ENCODE measurements around the gene FAM98C. TPM values are rescaled to one million over a fixed set of nuclear protein-coding genes. Genes with fewer than 3 reads are reported as not detected.

The FAM98C gene
- total RNA-seq, 1 experiment from 2014 or later, result 18.8 TPM

- peaks cover 3% of the 10 kb centered on the region for H3K36me3 Mint-ChIP-seq (ENCODE audit: insufficient read depth, unreplicated experiment)
- no peaks in the 10 kb centered on the region for H3K4me1 Mint-ChIP-seq (ENCODE audit: insufficient read depth, unreplicated experiment)
- no peak overlapping the region for H3K27ac Mint-ChIP-seq (ENCODE audit: low read depth, unreplicated experiment)
- ChIA-PET CTCF (interaction anchor here (1.1 kb wide), 1 partner anchor 34 kb away, joined by 3 read pairs; the partner anchor contains the start of gene CATSPERG), POLR2A (no interaction called here)
- no peak overlapping the region for H3K4me3 Mint-ChIP-seq (ENCODE audit: unreplicated experiment)
- no peaks in the 10 kb centered on the region for H3K9me3 Mint-ChIP-seq (ENCODE audit: unreplicated experiment)
- intact Hi-C loops (cut with micrococcal nuclease), result no loop called here
- TF ChIP-seq CTCF (IDR thresholded peaks at IDR 0.05; ENCODE audit: unreplicated experiment), result no peak
- DNase-seq (ENCODE audit: unreplicated experiment), result no peak
- no TSS peak for BruUV-seq (replicated peaks)
- H3K27me3 Mint-ChIP-seq (ENCODE audit: insufficient read depth, unreplicated experiment), result no peaks in the 10 kb centered on the region
These were observed 33.3 kb upstream of the FAM98C start for GRCh38 chr19:38369584-38369983.

- ChIA-PET POLR2A (interaction anchor here (0.6 kb wide), 1 partner anchor 1034 kb away, joined by 3 read pairs; no protein-coding TSS in a partner anchor), CTCF (interaction anchor here (0.6 kb wide), 1 partner anchor 145 kb away, joined by 3 read pairs; no protein-coding TSS in a partner anchor)
- Mint-ChIP-seq H3K4me3 (ENCODE audit: unreplicated experiment) (no peak overlapping the region), H3K36me3 (ENCODE audit: insufficient read depth, unreplicated experiment) (peaks cover 7% of the 10 kb centered on the region), H3K9me3 (ENCODE audit: unreplicated experiment) (no peaks in the 10 kb centered on the region), H3K27ac (ENCODE audit: low read depth, unreplicated experiment) (no peak overlapping the region), H3K27me3 (ENCODE audit: insufficient read depth, unreplicated experiment) (no peaks in the 10 kb centered on the region), H3K4me1 (ENCODE audit: insufficient read depth, unreplicated experiment) (peaks cover 3% of the 10 kb centered on the region)
- BruUV-seq (replicated peaks), result no TSS peak
- TF ChIP-seq CTCF (IDR thresholded peaks at IDR 0.05; ENCODE audit: unreplicated experiment), result no peak
- intact Hi-C loops (cut with micrococcal nuclease), result no loop called here
- DNase-seq (ENCODE audit: unreplicated experiment), result no peak
These were observed 32.6 kb upstream of the FAM98C start for GRCh38 chr19:38370299-38370698.

- ChIA-PET CTCF (interaction anchor here (0.5 to 0.6 kb wide), 4 partner anchors 107 to 474 kb away, joined by 3 to 5 read pairs (median 3); partner anchors contain the start of gene SPINT2), POLR2A (interaction anchor here (0.6 kb wide), 1 partner anchor 1033 kb away, joined by 3 read pairs; no protein-coding TSS in a partner anchor)
- H3K36me3 Mint-ChIP-seq (ENCODE audit: insufficient read depth, unreplicated experiment), result peaks cover 7% of the 10 kb centered on the region
- H3K9me3 Mint-ChIP-seq (ENCODE audit: unreplicated experiment), result no peaks in the 10 kb centered on the region
- no peak for TF ChIP-seq CTCF (IDR thresholded peaks at IDR 0.05; ENCODE audit: unreplicated experiment)
- peak; percentile 39 for DNase-seq (ENCODE audit: unreplicated experiment)
- no TSS peak for BruUV-seq (replicated peaks)
- H3K27ac Mint-ChIP-seq (ENCODE audit: low read depth, unreplicated experiment), result no peak overlapping the region
- H3K4me1 Mint-ChIP-seq (ENCODE audit: insufficient read depth, unreplicated experiment), result peaks cover 11% of the 10 kb centered on the region
- H3K4me3 Mint-ChIP-seq (ENCODE audit: unreplicated experiment), result no peak overlapping the region
- H3K27me3 Mint-ChIP-seq (ENCODE audit: insufficient read depth, unreplicated experiment), result no peaks in the 10 kb centered on the region
- intact Hi-C loops (cut with micrococcal nuclease), result no loop called here
These were observed 31.8 kb upstream of the FAM98C start for GRCh38 chr19:38371081-38371480.

- no peaks in the 10 kb centered on the region for H3K9me3 Mint-ChIP-seq (ENCODE audit: unreplicated experiment)
- DNase-seq (ENCODE audit: unreplicated experiment), result no peak
- H3K4me3 Mint-ChIP-seq (ENCODE audit: unreplicated experiment), result peak overlapping the region; percentile 84
- H3K36me3 Mint-ChIP-seq (ENCODE audit: insufficient read depth, unreplicated experiment), result peaks cover 26% of the 10 kb centered on the region
- CTCF ChIA-PET, result interaction anchor here (0.6 to 1.4 kb wide), 14 partner anchors 16 to 406 kb away, joined by 3 to 12 read pairs (median 4); partner anchors contain the start of genes CATSPERG, FAM98C and KCNK6
- peaks cover 19% of the 10 kb centered on the region for H3K4me1 Mint-ChIP-seq (ENCODE audit: insufficient read depth, unreplicated experiment)
- TSS peak; percentile 50 for BruUV-seq (replicated peaks)
- H3K27me3 Mint-ChIP-seq (ENCODE audit: insufficient read depth, unreplicated experiment), result no peaks in the 10 kb centered on the region
- peak overlapping the region; percentile 98 for H3K27ac Mint-ChIP-seq (ENCODE audit: low read depth, unreplicated experiment)
- POLR2A ChIA-PET, result interaction anchor here (0.6 to 3.8 kb wide), 29 partner anchors 9 to 1062 kb away, joined by 3 to 49 read pairs (median 6); partner anchors contain the start of genes C19orf33, CATSPERG, ECH1 and EIF3K
- no peak for TF ChIP-seq CTCF (IDR thresholded peaks at IDR 0.05; ENCODE audit: unreplicated experiment)
- intact Hi-C loops (cut with micrococcal nuclease), result loop anchor here (1.0 kb wide), 1 partner anchor 38 kb away; no protein-coding TSS in a partner anchor
These were observed 29.0 kb upstream of the FAM98C start for GRCh38 chr19:38373907-38374331.

All from MCF 10A (cell line).